GM23338 (cell line): Measurements from ENCODE around the gene LONRF3. TPM values are rescaled to one million over a fixed set of nuclear protein-coding genes. Genes with fewer than 3 reads are reported as not detected.

Source experiments
- ATAC-seq: fragments of 200-7000 bp; cut with Tn5 transposase; 3 replicates; pipeline ENCODE4 v1.9.1; 2020
- DNase-seq: peaks from one replicate; pipeline ENCODE4 v3.0.0-alpha.2; 2015; ENCODE audit warnings: low spot score
- H2AFZ ChIP-seq: fragments of 200-600 bp; sonication (generic); 2 replicates; pipeline ENCODE4 v1.8.0; 2016; ENCODE audit warnings: antibody characterized with exemption, mild to moderate bottlenecking, moderate library complexity
- H3F3A ChIP-seq: fragments of 200-600 bp; sonication (generic); replicated peaks from 2 replicates; pipeline ENCODE4 v1.8.0; 2017; ENCODE audit warnings: antibody characterized with exemption, mixed run types, low read depth
- H3K27ac ChIP-seq: fragments of 200-600 bp; sonication (generic); 2 replicates; pipeline ENCODE4 v1.6.1; 2016; ENCODE audit warnings: low read depth
- H3K27me3 ChIP-seq: fragments of 200-600 bp; sonication (generic); 2 replicates; pipeline ENCODE4 v1.8.0; 2016; ENCODE audit warnings: mild to moderate bottlenecking, mixed run types, moderate library complexity; ENCODE audit not compliant: insufficient read depth
- H3K36me3 ChIP-seq: fragments of 200-600 bp; sonication (generic); 2 replicates; pipeline ENCODE4 v1.8.0; 2016; ENCODE audit warnings: mild to moderate bottlenecking; ENCODE audit not compliant: insufficient read depth
- H3K4me1 ChIP-seq: fragments of 200-600 bp; sonication (generic); 2 replicates; pipeline ENCODE4 v1.8.0; 2016; ENCODE audit warnings: mild to moderate bottlenecking, moderate library complexity; ENCODE audit not compliant: insufficient read depth
- H3K4me2 ChIP-seq: fragments of 200-600 bp; sonication (generic); 2 replicates; pipeline ENCODE4 v1.7.1; 2017; ENCODE audit warnings: mixed run types
- H3K4me3 ChIP-seq: fragments of 200-600 bp; sonication (generic); 2 replicates; pipeline ENCODE4 v1.6.1; 2016; ENCODE audit warnings: mixed run types
- H3K79me2 ChIP-seq: fragments of 200-600 bp; sonication (generic); replicated peaks from 2 replicates; pipeline ENCODE4 v1.8.0; 2017; ENCODE audit warnings: mild to moderate bottlenecking; ENCODE audit not compliant: insufficient read depth
- H3K9me2 ChIP-seq: fragments of 200-600 bp; sonication (generic); 2 replicates; pipeline ENCODE4 v1.8.0; 2017; ENCODE audit not compliant: insufficient read depth
- H4K20me1 ChIP-seq: fragments of 200-600 bp; sonication (generic); replicated peaks from 2 replicates; pipeline ENCODE4 v1.8.0; 2017; ENCODE audit warnings: mild to moderate bottlenecking; ENCODE audit not compliant: insufficient read depth
- H3K27ac Mint-ChIP-seq: 2 replicates; pipeline ENCODE4 v1.8.0; 2020; ENCODE audit warnings: inconsistent platforms, mild to moderate bottlenecking, moderate library complexity, mixed read lengths
- H3K27me3 Mint-ChIP-seq: 3 replicates; pipeline ENCODE4 v1.8.0; 2022; ENCODE audit warnings: low read depth, mild to moderate bottlenecking, moderate library complexity, mixed read lengths, inconsistent platforms; ENCODE audit not compliant: insufficient read depth, poor library complexity
- H3K36me3 Mint-ChIP-seq: 3 replicates; pipeline ENCODE4 v1.8.0; 2021; ENCODE audit warnings: low read depth, mild to moderate bottlenecking, inconsistent platforms, moderate library complexity, mixed read lengths
- H3K4me1 Mint-ChIP-seq: 3 replicates; pipeline ENCODE4 v1.8.0; 2020; ENCODE audit warnings: mild to moderate bottlenecking, inconsistent platforms, mixed read lengths
- H3K4me3 Mint-ChIP-seq: 3 replicates; pipeline ENCODE4 v1.8.0; 2021; ENCODE audit warnings: moderate library complexity, mild to moderate bottlenecking, inconsistent platforms, mixed read lengths
- H3K9me3 Mint-ChIP-seq: 3 replicates; pipeline ENCODE4 v1.8.0; 2020; ENCODE audit warnings: moderate library complexity, mild to moderate bottlenecking, inconsistent platforms, mixed read lengths
- CREB1 ChIP-seq: fragments of 250-450 bp; sonication (Bioruptor Pico); IDR thresholded peaks from 2 replicates; pipeline ENCODE4 v1.5.0; 2020; ENCODE audit warnings: low read depth, mild to moderate bottlenecking, moderate library complexity
- POLR2AphosphoS5 ChIP-seq: IDR thresholded peaks from 2 replicates; pipeline ENCODE4 v1.6.1; 2016; ENCODE audit warnings: antibody characterized with exemption, low read depth
- polyA plus RNA-seq: library from polyadenylated mRNA; unstranded; fragments of >200 nt; fragmentation: Nextera tagmentation; extraction: Ambion mirVana; gene quantifications from 2 replicates; pipeline ENCODE4 v1.2.1, GENCODE V29; 2016
- total RNA-seq: library from RNA; depleted of rRNA; stranded (reverse); fragments of >200 nt; shearing (Covaris generic); gene quantifications from 2 replicates; pipeline ENCODE4 v1.2.3, GENCODE V29; 2014
- TF ChIP-seq, protein P1 (sequence below): fragments of 250-450 bp; sonication (Bioruptor Pico); IDR thresholded peaks from 2 replicates; pipeline ENCODE4 v1.5.0; 2020; ENCODE audit warnings: mild to moderate bottlenecking, moderate library complexity
- TF ChIP-seq, protein P2 (sequence below): IDR thresholded peaks from one replicate; pipeline ENCODE4 v1.6.1; 2018; ENCODE audit warnings: antibody characterized with exemption; ENCODE audit not compliant: unreplicated experiment

The LONRF3 gene
- total and polyA plus RNA-seq, 2 experiments from 2014 or later, result 0.10 TPM; not detected in 1

DNA sequence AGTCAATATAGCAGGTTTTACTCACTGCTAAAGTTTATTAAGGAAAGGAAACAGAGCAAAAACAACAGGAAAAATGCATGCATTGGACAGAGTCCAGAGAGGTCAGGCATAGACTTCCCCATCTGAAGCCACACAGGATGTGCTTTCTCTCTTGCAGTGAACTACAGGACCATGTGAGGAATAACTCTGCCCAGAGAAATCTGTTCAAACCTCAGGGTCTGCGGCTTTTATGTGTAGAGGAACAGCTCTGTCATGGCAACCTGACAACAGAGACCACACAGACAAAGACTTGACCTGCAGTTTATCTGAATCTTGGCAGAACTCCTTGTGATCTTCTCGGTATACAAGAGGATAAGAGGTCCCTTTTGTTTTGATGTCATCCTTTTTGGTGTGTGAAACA is 46.3 kb upstream of the LONRF3 start (continued):
- TF ChIP-seq, protein P1, sequence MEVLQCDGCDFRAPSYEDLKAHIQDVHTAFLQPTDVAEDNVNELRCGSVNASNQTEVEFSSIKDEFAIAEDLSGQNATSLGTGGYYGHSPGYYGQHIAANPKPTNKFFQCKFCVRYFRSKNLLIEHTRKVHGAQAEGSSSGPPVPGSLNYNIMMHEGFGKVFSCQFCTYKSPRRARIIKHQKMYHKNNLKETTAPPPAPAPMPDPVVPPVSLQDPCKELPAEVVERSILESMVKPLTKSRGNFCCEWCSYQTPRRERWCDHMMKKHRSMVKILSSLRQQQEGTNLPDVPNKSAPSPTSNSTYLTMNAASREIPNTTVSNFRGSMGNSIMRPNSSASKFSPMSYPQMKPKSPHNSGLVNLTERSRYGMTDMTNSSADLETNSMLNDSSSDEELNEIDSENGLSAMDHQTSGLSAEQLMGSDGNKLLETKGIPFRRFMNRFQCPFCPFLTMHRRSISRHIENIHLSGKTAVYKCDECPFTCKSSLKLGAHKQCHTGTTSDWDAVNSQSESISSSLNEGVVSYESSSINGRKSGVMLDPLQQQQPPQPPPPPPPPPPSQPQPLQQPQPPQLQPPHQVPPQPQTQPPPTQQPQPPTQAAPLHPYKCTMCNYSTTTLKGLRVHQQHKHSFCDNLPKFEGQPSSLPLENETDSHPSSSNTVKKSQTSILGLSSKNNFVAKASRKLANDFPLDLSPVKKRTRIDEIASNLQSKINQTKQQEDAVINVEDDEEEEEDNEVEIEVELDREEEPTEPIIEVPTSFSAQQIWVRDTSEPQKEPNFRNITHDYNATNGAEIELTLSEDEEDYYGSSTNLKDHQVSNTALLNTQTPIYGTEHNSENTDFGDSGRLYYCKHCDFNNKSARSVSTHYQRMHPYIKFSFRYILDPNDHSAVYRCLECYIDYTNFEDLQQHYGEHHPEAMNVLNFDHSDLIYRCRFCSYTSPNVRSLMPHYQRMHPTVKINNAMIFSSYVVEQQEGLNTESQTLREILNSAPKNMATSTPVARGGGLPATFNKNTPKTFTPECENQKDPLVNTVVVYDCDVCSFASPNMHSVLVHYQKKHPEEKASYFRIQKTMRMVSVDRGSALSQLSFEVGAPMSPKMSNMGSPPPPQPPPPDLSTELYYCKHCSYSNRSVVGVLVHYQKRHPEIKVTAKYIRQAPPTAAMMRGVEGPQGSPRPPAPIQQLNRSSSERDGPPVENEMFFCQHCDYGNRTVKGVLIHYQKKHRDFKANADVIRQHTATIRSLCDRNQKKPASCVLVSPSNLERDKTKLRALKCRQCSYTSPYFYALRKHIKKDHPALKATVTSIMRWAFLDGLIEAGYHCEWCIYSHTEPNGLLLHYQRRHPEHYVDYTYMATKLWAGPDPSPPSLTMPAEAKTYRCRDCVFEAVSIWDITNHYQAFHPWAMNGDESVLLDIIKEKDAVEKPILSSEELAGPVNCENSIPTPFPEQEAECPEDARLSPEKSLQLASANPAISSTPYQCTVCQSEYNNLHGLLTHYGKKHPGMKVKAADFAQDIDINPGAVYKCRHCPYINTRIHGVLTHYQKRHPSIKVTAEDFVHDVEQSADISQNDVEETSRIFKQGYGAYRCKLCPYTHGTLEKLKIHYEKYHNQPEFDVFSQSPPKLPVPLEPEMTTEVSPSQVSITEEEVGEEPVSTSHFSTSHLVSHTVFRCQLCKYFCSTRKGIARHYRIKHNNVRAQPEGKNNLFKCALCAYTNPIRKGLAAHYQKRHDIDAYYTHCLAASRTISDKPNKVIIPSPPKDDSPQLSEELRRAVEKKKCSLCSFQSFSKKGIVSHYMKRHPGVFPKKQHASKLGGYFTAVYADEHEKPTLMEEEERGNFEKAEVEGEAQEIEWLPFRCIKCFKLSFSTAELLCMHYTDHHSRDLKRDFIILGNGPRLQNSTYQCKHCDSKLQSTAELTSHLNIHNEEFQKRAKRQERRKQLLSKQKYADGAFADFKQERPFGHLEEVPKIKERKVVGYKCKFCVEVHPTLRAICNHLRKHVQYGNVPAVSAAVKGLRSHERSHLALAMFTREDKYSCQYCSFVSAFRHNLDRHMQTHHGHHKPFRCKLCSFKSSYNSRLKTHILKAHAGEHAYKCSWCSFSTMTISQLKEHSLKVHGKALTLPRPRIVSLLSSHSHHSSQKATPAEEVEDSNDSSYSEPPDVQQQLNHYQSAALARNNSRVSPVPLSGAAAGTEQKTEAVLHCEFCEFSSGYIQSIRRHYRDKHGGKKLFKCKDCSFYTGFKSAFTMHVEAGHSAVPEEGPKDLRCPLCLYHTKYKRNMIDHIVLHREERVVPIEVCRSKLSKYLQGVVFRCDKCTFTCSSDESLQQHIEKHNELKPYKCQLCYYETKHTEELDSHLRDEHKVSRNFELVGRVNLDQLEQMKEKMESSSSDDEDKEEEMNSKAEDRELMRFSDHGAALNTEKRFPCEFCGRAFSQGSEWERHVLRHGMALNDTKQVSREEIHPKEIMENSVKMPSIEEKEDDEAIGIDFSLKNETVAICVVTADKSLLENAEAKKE, result no peak
- no peak for TF ChIP-seq CREB1 (CRISPR knock-in tag)
- no peak for TF ChIP-seq POLR2AphosphoS5

DNA sequence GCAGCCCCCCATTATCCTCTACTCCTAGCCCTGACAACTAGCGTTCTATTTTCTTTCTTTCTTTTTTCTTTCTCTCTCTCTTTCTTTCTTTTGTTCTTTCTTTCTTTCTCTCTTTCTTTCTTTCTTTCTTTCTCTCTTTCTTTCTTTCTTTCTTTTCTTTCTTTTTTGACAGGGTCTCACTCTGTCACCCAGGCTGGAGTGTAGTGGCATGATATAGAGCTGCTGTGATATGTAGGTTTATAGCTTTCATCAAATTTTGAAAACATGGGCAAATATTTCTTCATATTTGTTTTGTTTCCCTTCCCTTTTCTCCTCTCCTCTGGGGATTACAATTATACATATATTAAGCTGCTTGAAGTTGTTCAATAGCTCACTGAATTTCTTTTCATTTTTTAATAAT is 39.1 kb upstream of the LONRF3 start:
- Mint-ChIP-seq H3K27me3 (peaks cover 4% of the 10 kb centered on the region), H3K4me1 (no peaks in the 10 kb centered on the region), H3K9me3 (no peaks in the 10 kb centered on the region), H3K27ac (no peak overlapping the region), H3K4me3 (no peak overlapping the region), H3K36me3 (no peaks in the 10 kb centered on the region)
- Histone ChIP-seq H3K9me2 (no peaks in the 10 kb centered on the region), H3K4me2 (no peak overlapping the region), H3K4me3 (no peak overlapping the region), H3K4me1 (no peaks in the 10 kb centered on the region), H4K20me1 (no peaks in the 10 kb centered on the region), H2AFZ (no peak overlapping the region), H3K36me3 (no peaks in the 10 kb centered on the region), H3K79me2 (no peaks in the 10 kb centered on the region), H3K27ac (no peak overlapping the region), H3F3A (no peaks in the 10 kb centered on the region), H3K27me3 (no peaks in the 10 kb centered on the region)
- ATAC-seq, result no peak
- no peak for DNase-seq
- no peak for TF ChIP-seq POLR2AphosphoS5
- TF ChIP-seq, protein P2, sequence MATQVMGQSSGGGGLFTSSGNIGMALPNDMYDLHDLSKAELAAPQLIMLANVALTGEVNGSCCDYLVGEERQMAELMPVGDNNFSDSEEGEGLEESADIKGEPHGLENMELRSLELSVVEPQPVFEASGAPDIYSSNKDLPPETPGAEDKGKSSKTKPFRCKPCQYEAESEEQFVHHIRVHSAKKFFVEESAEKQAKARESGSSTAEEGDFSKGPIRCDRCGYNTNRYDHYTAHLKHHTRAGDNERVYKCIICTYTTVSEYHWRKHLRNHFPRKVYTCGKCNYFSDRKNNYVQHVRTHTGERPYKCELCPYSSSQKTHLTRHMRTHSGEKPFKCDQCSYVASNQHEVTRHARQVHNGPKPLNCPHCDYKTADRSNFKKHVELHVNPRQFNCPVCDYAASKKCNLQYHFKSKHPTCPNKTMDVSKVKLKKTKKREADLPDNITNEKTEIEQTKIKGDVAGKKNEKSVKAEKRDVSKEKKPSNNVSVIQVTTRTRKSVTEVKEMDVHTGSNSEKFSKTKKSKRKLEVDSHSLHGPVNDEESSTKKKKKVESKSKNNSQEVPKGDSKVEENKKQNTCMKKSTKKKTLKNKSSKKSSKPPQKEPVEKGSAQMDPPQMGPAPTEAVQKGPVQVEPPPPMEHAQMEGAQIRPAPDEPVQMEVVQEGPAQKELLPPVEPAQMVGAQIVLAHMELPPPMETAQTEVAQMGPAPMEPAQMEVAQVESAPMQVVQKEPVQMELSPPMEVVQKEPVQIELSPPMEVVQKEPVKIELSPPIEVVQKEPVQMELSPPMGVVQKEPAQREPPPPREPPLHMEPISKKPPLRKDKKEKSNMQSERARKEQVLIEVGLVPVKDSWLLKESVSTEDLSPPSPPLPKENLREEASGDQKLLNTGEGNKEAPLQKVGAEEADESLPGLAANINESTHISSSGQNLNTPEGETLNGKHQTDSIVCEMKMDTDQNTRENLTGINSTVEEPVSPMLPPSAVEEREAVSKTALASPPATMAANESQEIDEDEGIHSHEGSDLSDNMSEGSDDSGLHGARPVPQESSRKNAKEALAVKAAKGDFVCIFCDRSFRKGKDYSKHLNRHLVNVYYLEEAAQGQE, result no peak
